Fibroblast of the aortic adventitia (primary cell): ENCODE data around the gene TEX29. TPM values are rescaled to one million over a fixed set of nuclear protein-coding genes. Genes with fewer than 3 reads are reported as not detected.

ENCODE experiments used
- DNase-seq: peaks from one replicate; pipeline ENCODE4 v3.0.0-alpha.2; 2010; ENCODE audit warnings: low read depth
- H3K4me3 ChIP-seq: 2 replicates; pipeline ENCODE4 v1.5.1; 2011; ENCODE audit warnings: low read depth, mild to moderate bottlenecking, control low read depth, low read length, moderate library complexity
- total RNA-seq: library from RNA; depleted of rRNA; stranded (reverse); fragments of >200 nt; gene quantifications from 2 replicates; pipeline ENCODE4 v1.2.3, GENCODE V29; 2012; ENCODE audit warnings: low replicate concordance
- TF ChIP-seq, protein P1 (sequence below): IDR thresholded peaks from 2 replicates; pipeline ENCODE4 v1.5.1; 2011; ENCODE audit warnings: mild to moderate bottlenecking, low read length, control low read depth, inconsistent platforms; ENCODE audit not compliant: insufficient read depth

TEX29 gene
- total RNA-seq, 1 donor = not detected

DNA sequence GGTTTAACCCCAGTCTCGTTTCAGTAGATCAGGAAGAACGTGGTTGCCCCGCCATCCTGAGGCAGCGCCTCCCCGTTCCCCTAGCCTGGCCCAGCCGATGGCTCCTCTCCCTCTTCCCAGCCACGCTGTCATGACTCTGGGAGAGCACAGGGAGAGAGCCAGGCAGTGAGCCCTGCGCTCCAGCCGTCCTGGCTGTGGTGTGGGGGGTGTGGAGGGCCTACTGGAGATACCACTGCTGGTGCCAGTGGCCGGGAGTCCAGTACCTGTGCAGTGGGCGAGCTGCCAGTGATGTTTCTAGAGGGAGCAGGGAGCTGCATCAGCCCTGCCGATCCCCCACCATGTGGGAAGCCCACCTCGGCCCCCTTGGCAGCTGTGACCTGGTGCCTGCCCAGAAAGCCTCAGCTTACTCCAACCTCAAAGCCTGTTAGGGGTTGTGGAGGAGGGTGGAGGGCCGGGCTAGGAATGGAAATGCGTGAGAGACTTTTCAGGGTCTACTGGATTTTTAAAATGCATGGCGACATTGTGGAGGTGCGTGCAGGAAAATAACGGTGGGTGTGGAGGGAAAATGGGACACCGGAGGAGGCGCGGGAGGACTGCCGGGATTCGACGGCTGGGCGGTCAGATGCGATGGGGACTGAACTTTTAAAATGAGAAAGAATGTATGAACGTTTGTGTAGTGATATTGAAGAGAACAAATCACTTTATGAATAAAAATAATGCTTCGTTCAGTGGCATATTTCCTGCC, 4.9 kb downstream of the TEX29 start:
- DNase-seq = no peak
- H3K4me3 ChIP-seq = no peak overlapping the region
- TF ChIP-seq, protein P1, sequence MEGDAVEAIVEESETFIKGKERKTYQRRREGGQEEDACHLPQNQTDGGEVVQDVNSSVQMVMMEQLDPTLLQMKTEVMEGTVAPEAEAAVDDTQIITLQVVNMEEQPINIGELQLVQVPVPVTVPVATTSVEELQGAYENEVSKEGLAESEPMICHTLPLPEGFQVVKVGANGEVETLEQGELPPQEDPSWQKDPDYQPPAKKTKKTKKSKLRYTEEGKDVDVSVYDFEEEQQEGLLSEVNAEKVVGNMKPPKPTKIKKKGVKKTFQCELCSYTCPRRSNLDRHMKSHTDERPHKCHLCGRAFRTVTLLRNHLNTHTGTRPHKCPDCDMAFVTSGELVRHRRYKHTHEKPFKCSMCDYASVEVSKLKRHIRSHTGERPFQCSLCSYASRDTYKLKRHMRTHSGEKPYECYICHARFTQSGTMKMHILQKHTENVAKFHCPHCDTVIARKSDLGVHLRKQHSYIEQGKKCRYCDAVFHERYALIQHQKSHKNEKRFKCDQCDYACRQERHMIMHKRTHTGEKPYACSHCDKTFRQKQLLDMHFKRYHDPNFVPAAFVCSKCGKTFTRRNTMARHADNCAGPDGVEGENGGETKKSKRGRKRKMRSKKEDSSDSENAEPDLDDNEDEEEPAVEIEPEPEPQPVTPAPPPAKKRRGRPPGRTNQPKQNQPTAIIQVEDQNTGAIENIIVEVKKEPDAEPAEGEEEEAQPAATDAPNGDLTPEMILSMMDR = no peak

DNA sequence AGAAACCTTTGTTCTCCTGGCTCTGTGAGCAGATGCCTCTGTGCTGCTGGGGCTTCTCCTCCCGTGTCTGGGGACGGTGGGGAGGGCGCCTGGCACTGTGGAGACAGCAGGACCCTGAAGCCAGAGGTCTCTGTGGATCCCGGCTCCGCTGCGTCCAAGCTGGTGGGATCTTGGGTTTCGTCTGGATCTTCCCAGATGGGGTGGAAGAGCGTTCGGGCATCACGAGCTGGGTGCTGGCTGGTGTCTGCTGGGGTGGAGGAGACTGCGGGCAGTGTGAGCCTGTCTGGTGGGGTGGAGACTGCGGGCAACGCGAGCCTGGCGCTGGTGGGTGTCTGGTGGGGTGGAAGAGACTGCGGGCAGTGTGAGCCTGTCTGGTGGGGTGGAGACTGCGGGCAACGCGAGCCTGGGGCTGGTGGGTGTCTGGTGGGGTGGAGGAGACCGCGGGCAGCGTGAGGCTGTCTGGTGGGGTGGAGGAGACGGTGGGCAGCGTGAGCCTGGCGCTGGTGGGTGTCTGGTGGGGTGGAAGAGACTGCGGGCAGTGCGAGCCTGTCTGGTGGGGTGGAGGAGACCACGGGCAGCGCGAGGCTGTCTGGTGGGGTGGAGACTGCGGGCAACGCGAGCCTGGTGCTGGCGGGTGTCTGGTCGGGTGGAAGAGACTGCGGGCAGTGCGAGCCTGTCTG, 5.6 kb downstream of the TEX29 start:
- no peak for DNase-seq
- H3K4me3 ChIP-seq = no peak overlapping the region
- TF ChIP-seq, protein P1 = no peak

DNA sequence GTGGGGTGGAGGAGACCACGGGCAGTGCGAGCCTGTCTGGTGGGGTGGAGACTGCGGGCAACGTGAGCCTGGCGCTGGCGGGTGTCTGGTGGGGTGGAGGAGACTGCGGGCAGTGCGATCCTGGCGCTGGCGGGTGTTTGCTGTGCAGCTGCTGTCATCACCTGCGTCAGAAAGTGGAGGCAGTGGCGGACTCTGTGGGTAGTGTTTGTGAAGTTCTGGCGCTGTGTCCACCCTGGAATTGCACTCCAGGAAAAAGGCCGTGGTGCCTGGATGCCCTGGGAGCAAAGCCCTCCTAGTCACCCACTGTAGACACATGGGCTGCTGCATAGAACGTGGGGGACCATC, 6.2 kb downstream of the TEX29 start:
- no peak overlapping the region for H3K4me3 ChIP-seq
- no peak for DNase-seq
- TF ChIP-seq, protein P1 = no peak

DNA sequence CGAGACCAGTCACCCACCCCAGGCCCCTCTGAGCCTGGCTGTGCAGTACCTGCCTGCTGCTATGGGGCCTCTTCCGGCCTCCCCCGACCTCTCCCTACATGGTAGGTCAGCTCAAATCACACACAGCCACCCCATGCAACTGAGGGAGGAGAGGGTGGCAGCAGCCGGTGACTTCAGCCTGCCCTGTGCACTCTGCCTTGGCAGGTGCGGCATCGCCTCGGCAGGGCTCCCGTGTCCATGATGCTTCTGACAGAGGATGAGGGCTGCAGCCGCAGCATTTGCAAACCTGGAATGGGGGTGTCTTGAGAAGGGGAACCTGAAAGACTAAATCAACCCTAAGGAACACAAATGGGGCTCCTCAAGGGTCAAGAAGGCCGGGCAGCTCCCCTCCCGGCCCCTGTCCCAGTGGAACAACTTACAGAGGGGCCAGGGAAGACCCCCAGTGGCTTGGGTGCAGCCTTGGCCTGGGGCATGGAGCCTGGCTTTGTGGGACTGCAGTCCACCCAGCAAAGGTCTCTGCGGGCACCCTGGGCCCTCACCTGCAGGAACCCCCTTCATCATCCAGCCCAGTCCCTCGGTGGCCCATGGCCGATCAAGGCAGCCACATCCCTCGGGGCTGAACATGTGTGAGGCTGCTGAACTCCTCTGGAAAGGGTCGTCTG, 6.7 kb downstream of the TEX29 start:
- no peak overlapping the region for H3K4me3 ChIP-seq
- TF ChIP-seq, protein P1 = no peak
- DNase-seq = no peak

DNA sequence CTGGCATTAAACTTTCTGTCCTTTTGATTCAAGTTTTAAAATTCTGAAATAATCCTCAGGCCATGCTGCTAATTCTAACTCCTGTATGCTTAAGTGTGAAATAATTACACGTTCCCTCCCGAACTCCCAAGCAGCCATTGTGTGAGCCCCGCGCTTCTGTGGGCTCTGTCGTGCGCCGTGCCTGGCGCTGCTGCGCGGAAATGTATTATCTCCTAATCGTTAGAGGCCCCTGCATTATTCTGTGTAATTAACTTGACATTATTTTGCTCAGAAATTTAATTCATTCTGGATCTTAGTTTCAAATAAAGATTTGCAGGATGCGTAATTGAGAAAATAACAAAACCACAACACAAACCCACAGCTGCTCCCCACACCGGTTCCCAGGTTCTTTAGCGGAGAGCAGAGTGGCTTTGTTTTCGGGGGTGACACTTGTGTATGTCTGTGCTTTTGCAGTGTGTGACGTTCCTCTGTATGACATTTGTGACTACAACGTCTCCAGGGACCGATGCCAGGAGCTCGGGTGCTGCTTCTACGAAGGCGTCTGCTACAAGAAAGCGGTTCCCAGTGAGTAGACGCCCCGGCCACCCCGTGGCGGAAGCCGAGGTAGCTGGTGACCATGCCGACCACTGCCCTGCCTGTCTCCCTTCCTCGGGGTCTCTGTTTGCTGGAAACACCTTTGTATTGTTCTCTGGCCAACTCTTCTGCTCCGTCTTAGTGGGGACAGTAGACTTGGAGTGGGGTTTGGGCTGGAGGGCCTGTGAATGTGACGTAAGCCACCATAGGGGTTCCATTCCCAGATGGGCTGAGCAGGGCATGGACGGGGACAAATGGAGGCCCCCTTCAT, 7.5 kb downstream of the TEX29 start:
- DNase-seq = no peak
- no peak overlapping the region for H3K4me3 ChIP-seq
- TF ChIP-seq, protein P1 = no peak

DNA sequence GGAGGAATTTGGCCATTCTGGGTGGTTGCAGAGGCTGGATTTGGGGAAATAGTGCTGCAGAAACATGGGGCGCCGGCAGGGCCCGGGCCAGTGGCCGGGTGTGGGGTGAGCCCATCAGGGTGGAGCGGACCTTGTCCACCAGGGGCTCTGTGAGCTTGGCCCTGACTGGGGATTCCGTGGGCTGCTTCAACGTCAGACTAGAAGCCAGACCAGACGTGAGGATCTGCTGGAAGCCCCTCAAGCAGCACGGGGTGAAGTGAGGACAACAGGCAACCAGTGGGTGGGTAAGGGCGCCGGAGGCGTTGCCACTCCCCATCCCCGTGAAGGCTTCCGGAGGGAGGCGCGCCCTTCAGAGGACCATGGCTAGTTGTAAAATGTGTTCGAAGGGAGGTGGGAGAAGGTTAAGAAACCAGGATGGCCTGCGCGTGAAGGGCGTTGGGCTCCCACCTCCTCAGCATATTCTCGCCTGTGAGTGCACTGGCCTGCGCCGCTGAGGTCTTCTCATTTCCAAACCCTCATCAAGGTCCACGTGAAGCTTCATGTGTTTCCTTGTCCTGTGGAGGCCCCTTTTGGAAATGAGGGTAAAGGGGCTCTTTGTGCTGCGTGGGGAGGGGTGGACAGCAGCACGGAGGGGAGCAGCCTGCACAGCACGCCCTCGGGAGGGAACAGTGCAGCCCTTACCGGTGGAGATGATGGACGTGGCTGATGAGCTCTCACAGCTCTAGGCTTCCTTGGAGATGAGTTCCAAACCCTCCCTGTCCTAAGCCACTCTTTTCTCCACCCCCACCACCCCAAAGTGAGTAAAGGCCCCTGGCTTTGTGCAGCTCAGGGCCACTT, 8.3 kb downstream of the TEX29 start:
- no peak overlapping the region for H3K4me3 ChIP-seq
- TF ChIP-seq, protein P1 = no peak
- no peak for DNase-seq
